Measurements from ENCODE around the gene NELFE. TPM values are rescaled to one million over a fixed set of nuclear protein-coding genes. Genes with fewer than 3 reads are reported as not detected.
"Not testable (repeated sequence)": the region's sequence is repeated elsewhere in the genome, so short reads cannot be mapped to it uniquely, and the experiment has no call there.

NELFE gene
- total RNA-seq = 10 to 100 TPM; 41.6 to 52.0 TPM
- long read RNA-seq, donor 1, transcript NELFE-202 (11 exons, 1,584 nt) = major isoform, 21 of 26 reads
- long read RNA-seq, donor 1, partial matches to known transcripts = 3 of 26 reads
- long read RNA-seq, donor 1, other reads (novel, unspliced or antisense) = 2 of 26 reads
- long read RNA-seq, donor 2, transcript NELFE-208 (10 exons, 1,543 nt) = minor isoform, 22 of 437 reads
- long read RNA-seq, donor 2, transcript NELFE-202 (11 exons, 1,584 nt) = major isoform, 304 of 437 reads
- long read RNA-seq, donor 2, partial matches to known transcripts = 28 of 437 reads
- long read RNA-seq, donor 2, other reads (novel, unspliced or antisense) = 83 of 437 reads

GRCh38 chr6:31958741-31959739, at the start of gene NELFE, which contains the start of gene SKIC2:
TSS of gene NELFE (minus strand) at chr6:31958971. CDS start at chr6:31958446, 525 bp downstream.
TSS of gene SKIC2 (plus strand) at chr6:31959175. CDS start at chr6:31959193, 18 bp downstream.
- intact Hi-C loops (cut with DNase I) = no loop called here

GRCh38 chr6:32008037-32008436, 49.3 kb upstream of the NELFE start:
- DNase-seq (ENCODE audit: low spot score); intact Hi-C loops (cut with DNase I): not testable (repeated sequence)

More at GRCh38 chr6:31958741-31959739, at the start of gene NELFE, which contains the start of gene SKIC2:
- peak; percentile 100 for DNase-seq (ENCODE audit: low spot score)

- intact Hi-C loops (cut with DNase I); DNase-seq (ENCODE audit: low spot score): not testable (repeated sequence)
These were observed 48.3 kb upstream of the NELFE start for GRCh38 chr6:32007086-32007485.

- intact Hi-C loops (cut with DNase I); DNase-seq (ENCODE audit: low spot score): not testable (repeated sequence)
These were observed 47.3 kb upstream of the NELFE start for GRCh38 chr6:32005991-32006529.

- intact Hi-C loops (cut with DNase I); DNase-seq (ENCODE audit: low spot score): not testable (repeated sequence)
These were observed 46.7 kb upstream of the NELFE start for GRCh38 chr6:32005538-32005880.

- DNase-seq (ENCODE audit: low spot score); intact Hi-C loops (cut with DNase I): not testable (repeated sequence)
These were observed 46.2 kb upstream of the NELFE start for GRCh38 chr6:32004864-32005537.

- DNase-seq (ENCODE audit: low spot score) = peak; percentile 7
These were observed 45.6 kb upstream of the NELFE start for GRCh38 chr6:32004393-32004792.

GRCh38 chr6:32003301-32003700, 44.5 kb upstream of the NELFE start:
- intact Hi-C loops (cut with DNase I); DNase-seq (ENCODE audit: low spot score): not testable (repeated sequence)

More at GRCh38 chr6:32004393-32004792, 45.6 kb upstream of the NELFE start:
- intact Hi-C loops (cut with DNase I) = not testable (repeated sequence)

- intact Hi-C loops (cut with DNase I); DNase-seq (ENCODE audit: low spot score): not testable (repeated sequence)
These were observed 43.9 kb upstream of the NELFE start for GRCh38 chr6:32002546-32003268.

GRCh38 chr6:31996385-31996784, 37.6 kb upstream of the NELFE start:
- intact Hi-C loops (cut with DNase I); DNase-seq (ENCODE audit: low spot score): not testable (repeated sequence)

- DNase-seq (ENCODE audit: low spot score); intact Hi-C loops (cut with DNase I): not testable (repeated sequence)
These were observed 35.6 kb upstream of the NELFE start for GRCh38 chr6:31994421-31994820.

- DNase-seq (ENCODE audit: low spot score); intact Hi-C loops (cut with DNase I): not testable (repeated sequence)
These were observed 30.6 kb upstream of the NELFE start for GRCh38 chr6:31989363-31989762.

GRCh38 chr6:31981744-31982143, 23.0 kb upstream of the NELFE start, which contains the start of gene C4A:
TSS of gene C4A (plus strand) at chr6:31982057. CDS start at chr6:31982108, 51 bp downstream.
- DNase-seq (ENCODE audit: low spot score); intact Hi-C loops (cut with DNase I): not testable (repeated sequence)

GRCh38 chr6:31980998-31981397, 22.2 kb upstream of the NELFE start:
- DNase-seq (ENCODE audit: low spot score); intact Hi-C loops (cut with DNase I): not testable (repeated sequence)

- intact Hi-C loops (cut with DNase I) = not testable (repeated sequence)
- peak; percentile 58 for DNase-seq (ENCODE audit: low spot score)
These were observed 21.6 kb upstream of the NELFE start for GRCh38 chr6:31980195-31980876.

GRCh38 chr6:31979238-31979898, 20.6 kb upstream of the NELFE start:
- peak; percentile 20 for DNase-seq (ENCODE audit: low spot score)
- intact Hi-C loops (cut with DNase I) = no loop called here

GRCh38 chr6:31978831-31979230, 20.1 kb upstream of the NELFE start:
- intact Hi-C loops (cut with DNase I) = no loop called here
- DNase-seq (ENCODE audit: low spot score) = peak; percentile 40
